HG02981 (cell line): ENCODE results near the gene JAKMIP1.

Source experiments
- ATAC-seq: cut with Tn5 transposase; IDR thresholded peaks from one replicate; pipeline ENCODE4 v1.9.1; 2021; ENCODE audit warnings: mild to moderate bottlenecking, moderate library complexity; ENCODE audit not compliant: unreplicated experiment

JAKMIP1 gene

DNA sequence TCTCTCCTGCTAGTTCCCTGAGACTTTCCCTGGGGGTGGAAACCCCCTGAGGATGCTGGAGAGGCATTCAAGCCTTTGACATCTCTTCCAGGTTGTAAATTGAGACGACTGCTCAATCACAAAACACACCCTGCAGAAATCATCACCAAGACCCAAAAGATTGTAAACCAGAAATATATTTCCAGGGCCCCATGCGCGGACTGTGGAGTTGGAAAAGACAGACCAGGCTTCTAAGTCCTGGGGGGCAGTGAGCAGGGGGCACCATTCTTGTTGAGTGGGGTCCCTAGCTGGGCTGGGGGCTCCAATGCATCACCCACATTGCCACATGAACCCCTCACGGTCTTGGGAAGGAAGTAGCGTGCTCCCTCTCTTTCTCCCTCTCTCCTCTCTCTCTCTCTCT, 94.2 kb downstream of the JAKMIP1 start:
- no peak for ATAC-seq

DNA sequence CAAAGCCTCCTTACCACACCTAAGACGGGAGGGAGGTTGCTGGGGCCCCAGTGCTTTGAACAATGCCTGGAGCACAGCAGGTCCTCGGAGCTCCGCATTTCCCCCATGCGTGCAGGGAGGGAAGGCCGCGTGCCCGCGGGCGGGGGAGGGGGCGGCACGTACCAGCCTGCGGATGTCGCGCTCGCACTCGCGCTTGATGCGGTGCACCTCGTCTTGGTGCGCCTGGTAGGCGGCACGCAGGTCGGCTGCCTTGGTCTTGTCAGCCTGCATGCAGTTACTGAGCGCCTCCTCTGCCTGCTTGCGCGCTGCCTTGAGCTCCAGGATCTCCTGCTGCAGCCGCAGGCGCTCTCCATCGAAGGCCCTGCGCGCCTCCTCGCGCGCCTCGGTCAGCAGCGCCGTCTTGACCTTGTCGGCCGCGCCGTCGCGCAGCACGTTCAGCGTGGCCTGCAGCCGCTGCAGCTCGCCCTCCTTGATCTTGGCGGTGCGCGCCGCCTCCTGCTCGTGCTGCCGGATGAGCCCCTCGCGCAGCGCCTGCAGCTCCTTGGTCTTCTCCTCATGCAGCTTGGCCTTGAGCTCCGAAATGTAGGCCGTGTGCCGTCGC, 94.9 kb downstream of the JAKMIP1 start:
- no peak for ATAC-seq

DNA sequence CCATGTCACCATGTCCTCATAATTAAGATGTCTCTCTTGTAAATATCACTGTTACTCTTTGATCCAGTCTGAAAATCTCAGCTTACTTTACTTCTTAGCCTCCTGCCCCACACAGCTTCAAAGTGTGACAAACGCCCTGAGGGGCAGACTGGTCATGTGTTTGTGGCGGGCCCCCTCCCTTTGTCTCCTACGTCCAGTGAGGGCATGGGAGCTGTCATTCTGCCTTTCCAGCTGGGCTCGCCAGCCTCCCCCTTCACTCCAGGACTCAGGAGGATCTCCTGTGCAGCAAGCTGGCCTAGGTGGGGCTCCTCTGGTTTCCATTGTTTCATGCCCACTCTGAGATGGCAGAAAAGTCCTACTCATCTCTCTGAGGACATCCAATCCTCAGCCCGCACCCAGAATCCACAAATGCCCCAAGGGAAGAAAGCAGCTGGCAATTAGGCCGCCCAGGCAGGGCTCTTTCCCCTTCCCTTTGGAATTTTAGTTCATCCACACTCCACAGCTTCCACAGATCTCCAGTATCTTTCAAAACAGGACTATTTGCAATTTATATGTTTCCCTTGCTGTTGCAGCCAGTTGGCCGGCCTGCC, 95.7 kb downstream of the JAKMIP1 start:
- ATAC-seq = no peak

DNA sequence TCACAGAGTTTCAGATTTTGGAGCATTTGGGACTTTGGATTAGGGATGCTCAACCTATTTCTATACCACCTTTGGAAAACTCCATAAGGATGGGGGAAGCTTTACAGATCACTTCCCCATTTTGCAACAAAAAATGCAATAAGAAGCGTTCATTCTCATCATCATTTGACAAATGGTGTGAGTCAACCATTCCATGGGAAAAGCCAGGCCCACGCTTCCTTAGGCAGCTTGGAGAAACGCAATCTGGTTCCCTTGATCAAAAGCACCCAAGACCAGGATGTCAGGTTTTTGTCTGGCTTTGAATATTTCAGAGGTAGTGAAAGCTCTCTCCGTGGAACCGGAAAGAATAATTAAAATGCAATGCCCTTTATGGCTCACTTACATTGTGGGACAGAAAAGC, 102.8 kb downstream of the JAKMIP1 start:
- no peak for ATAC-seq

DNA sequence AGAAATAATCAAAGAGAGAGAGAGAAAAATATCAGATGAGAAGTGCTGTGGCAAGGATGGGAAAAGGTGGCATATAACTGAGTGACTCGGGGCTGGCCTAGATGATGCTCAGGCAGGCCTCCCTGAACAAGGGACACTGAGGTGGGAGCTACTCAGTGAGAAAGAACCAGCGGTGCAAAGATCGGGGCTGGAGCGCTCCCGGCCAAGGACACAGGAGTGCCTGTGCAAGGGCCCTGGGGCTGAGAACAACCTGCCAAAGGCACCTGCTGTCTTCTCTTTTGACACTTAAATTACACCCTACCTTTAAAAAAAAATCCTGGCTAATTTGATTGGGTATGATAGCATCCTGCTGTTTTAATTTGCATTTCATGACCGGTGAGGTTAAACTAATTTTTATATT, 104.5 kb downstream of the JAKMIP1 start:
- no peak for ATAC-seq

DNA sequence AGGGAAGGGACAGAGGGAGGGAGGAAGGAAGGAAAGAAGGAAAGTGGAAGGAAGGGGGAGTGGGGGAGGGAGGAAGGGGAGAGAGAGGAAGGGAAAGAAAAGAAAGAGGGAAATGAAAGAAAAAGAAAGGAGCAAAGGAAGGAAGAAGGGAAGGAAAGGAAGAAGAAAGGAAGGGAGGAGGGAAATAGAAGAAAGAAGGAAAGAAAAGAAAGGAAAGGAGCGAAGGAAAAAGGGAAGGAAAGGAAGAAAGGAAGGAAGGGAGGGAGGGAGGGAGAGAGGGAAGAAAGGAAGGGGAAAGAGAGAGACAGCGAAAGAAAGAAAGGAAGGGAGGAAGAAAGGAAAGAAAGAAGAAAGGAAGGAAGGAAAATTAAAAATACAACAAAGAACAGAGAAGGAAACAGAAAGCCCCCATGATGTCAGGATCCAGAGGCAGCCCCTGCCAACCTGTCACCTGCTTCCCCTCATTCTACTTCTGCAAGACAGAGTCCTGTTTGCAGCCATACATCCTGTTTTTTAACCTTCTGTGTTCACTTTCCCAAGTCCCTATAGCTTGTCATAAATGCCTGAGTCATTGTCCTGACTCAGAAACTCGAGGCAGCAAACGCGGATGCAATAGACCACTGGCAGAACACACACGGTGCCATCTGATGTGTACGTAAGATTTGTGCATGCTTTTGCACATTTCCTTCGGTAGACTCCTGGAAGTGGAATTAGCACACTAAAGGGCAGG, 105.2 kb downstream of the JAKMIP1 start:
- ATAC-seq = no peak

DNA sequence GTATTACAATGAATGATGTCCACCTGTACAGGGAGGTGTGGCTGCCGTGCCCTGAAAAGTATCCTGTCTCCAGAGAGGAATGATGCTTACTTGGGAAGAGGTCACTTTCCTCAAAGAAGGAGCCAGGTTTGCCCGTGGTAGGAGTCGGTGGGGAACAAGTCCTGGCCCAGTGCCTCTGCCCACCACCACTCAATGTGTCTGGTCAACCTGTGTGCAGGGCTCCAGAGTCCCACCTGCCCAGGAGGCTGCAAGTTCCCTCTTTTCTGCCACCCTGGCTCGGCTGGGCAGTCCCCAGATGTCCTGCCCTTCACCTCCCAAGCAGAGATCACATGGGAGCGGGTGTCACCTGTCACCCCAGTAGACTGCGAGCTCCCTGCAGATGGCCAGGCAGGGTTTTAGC, 106.7 kb downstream of the JAKMIP1 start:
- no peak for ATAC-seq

DNA sequence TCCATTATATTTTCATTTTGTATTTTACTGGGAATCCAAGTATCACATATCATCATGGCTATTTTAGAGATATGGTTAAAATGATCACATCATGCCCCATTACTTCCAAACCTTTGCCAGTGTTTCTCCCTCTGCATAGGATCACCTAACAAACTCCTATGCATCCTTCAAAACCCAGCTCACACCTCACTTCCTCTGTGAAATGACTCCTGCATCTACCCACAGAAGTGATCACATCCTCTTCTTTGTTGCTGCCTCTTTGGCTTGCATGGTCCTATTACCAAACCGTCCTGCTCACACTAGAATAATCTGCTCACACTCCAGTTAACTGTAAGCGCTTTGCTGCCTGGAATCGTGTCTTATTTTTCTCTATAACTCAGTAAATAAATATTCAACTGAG, 107.4 kb downstream of the JAKMIP1 start:
- ATAC-seq = no peak

DNA sequence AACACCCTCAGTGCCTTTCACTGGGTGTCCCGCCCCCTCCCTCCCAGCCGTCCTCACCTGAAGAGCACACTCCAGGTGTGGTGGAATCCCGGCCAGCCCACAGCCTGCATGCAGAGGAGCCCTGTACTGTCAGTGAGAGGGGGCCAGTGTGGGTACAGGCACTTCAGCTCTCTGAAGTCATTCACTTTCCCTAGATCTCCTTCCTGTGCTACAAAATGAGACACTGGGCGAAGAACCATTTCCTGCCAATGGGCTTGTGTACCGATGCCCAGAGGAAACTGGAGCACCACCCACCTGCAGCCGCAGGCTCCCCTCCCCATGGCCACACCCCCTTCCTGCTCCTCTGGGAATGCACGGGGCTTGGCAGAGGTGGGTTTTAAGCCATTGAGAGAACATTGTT, 108.2 kb downstream of the JAKMIP1 start:
- ATAC-seq = no peak

DNA sequence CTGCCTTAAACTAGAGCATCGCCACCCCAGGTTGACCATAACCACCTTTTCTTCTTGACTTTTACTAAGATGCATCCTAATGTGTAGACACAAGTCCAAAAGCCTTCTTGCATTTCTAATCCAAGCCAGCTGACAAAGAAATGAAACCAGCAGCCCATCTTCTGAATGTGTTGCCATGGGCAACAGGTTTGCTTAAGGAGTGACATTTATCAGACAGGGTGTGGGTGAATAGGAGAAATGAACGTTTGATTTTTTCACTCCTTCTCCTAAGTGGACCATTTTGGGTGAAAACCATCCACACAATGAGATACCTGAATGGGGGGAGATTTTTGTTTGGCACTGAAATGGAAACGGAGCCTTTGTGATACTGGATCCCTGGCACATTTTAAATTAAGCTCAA, 109.4 kb downstream of the JAKMIP1 start:
- no peak for ATAC-seq

DNA sequence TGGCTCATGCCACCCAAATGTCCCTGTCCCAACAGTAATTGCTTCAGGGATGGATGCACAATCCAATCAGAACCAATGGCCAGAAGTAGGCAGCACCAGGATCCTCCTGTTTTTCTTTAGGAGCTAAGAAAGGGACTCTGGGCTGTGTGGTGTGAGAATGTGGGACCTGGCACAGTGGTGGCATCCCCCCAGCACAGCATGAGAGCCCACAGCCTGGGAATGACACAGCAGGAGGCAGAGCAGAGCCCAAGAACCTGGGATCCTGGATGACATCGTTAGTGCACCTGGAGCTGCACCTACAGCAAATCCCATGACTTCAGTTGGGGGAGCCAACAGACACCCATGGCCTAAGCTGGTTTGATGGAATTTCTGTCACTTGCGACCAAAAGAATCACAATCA, 111.4 kb downstream of the JAKMIP1 start:
- no peak for ATAC-seq

DNA sequence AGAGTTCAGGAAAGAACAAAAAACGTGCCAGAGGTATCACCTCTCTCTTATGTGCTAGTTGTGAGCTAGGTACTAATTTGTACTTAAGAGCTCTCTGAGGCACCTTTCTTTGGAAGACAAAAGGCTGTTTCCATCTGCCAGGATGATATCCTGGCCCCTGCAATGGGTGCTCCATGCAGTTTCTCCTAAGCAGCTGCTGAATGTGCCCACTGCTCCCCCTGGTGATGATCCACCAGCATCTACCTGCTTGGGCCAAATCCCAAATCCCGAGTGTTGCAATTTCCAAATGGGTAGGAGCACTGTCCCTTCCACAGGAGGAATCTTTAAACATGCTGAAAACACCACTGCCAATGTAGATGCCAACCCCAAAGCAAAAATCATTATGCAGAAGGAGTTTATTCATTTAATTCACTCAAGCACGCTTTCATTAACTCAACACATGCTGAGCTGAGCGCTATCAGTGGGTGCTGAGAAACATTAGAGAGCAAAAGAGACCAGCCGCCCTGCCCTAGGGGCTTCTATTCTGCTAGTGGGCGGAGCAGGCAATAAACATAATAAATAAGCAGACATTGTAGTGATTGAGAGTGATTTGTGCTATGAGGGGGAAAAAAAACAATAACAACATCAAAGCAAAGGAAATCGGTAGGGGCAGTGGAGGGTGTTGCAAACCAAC, 112.5 kb downstream of the JAKMIP1 start:
- no peak for ATAC-seq

DNA sequence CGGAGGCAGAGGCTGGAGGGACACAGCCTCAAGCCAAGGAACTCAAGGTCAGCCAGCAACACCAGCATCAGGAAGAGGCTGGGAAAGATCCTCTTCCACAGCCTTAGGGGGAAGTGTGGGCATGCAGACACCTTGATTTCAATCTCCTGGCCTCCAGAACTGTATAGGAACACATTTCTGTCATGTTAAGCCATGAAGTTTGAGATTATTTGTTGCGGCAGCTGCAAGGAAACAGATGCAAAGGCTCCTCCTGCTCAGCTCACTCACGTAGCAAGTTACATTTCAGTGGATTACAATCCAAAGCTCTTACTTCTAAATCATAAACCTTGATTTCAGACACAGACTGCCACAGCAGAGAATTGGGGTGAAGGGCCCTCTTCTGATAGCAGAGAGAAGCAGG, 113.5 kb downstream of the JAKMIP1 start:
- ATAC-seq = no peak

DNA sequence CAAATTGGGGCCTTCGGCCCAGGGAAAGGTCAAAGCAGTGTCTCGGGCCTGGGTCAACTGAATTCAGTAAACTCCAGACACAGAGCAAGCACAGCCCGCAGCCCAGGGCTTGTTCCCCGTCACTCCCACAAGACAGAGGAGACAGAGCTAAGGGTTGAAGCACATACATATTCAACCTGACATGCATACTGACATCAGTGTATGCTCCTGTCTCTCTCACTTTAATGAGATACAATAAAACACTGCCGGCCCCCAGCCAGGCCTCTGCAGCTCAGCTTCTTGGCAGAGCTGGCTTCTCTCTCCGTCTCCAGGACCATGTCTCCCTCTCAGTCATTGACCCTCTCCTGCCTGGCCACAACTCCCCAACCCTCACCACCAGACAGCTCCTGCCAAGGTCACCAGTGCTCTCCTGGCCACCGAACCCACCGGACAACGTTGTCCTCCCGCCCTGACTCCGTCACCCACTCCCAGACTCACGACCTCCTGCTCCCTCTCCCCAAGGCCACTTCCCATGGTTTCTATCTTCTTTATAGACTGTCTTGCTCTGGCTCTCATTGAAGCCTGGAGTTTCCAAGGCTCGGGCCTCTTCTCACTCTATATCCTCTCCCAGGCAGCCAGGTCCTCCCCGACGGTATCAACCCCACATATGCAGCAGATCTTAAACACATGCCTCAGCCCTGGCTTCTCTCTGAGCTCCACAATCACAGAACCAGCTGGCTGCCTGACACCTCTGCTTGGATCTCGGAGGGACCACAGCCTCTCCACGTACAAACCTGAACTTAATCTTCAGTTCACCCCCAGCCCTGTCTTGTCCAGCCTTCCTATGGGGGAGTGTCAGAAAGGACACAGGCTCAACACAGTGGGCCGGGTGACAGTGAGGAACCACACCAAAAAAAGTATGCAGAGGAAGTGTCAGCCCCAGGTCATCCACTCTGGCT, 114.4 kb downstream of the JAKMIP1 start:
- ATAC-seq = no peak

DNA sequence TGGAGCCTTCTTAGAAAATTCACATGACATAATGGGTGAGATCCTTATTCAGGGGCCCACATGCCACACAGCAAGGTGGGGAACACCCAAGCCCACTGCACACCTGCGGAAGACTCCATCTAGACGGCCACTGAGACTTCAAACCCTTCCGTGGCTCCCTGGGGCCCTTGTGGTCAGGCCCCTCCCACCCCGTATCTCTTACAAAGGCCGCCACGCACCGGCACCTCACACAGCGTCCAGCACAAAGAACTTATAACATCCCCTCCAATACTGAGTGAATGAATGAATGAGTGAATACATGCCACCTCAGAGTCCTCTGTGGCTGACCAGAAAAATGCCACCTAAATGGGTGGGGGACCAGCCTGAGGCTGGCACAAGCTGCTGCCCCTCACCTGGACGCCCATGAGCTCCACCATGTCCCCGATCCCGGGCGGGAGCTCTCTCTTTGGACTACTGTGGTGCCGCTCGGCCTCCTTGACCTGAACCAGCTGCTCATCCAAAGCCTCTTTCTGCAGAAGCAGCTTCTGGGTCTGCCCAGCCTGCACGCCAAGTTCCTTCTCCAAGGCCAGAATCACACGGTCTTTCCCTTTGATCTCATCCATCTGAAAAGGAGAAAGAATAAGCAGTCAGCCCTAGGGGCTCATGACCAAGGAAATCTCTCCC, 115.2 kb downstream of the JAKMIP1 start:
- no peak for ATAC-seq

DNA sequence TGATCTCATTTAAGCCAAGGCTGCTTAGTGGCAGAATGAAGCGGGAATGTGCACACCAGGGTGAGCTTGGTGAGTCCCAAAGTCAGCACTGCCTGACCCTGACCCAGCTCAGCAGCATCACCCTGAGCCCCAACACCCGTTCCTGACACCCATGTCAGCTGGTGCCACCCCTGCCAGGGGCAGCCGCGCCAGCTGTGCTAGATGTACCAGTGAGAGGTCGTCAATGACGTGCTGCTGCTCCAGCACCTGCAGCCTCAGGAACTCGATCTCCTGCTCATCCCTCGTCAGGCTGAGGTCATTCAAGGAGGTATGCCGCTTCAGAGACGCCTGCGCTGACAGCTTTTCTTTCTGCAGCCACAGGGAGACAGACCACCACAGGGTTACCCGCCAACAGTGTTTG, 120.4 kb downstream of the JAKMIP1 start:
- ATAC-seq = no peak

DNA sequence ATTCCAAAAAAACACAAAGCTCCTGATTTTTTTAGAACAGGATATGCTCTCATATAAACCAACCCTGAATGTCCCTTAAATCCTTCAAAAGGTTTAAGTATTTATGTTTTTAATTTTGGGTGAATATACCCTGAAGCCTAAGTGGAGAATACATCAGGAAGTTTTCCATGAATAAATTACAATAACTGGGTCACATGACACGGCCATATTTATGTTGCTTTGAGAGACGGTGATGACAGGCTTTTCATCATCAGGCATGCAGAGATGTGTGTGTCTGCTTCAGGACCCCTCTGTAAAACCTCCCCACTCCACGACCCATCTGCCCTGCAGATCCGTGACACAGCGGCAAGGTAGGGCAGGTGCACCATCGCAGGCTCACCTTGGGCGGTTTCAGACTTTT, 121.8 kb downstream of the JAKMIP1 start:
- no peak for ATAC-seq

DNA sequence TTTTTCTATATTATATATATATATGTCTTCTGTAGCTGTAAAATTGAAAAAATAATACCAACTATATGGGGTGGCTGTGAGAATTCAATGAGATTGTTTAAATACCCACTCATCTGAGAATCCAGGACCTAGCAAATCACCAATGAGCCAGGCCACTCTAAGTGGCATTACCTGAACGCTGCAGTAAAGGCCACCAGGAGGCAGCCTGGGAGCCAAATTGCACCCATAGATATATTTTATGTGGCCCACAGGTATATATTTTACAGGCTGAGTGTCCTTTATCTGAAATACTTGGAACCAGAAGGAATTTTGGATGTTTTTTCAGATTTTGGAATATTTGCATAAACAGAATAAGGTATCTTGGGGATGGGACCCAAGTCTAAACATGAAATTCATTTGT, 124.0 kb downstream of the JAKMIP1 start:
- no peak for ATAC-seq

DNA sequence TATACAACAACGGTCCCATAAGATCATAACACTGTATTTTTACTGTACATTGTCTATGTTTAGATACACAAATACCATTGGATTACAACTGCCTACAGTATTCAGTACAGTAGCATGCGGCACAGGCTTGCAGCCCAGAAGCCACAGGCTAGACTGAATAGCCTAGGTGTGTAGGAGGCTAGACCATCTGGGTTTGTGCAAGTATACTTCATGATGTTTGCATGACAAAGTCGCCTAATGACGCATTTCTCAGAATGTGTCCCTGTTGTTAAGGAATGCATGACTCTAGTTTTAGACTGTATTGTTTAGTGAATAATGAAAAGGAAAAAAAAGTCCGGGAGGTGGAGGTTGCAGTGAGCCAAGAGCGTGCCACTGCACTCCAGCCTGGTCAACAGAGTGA, 125.6 kb downstream of the JAKMIP1 start:
- ATAC-seq = no peak

DNA sequence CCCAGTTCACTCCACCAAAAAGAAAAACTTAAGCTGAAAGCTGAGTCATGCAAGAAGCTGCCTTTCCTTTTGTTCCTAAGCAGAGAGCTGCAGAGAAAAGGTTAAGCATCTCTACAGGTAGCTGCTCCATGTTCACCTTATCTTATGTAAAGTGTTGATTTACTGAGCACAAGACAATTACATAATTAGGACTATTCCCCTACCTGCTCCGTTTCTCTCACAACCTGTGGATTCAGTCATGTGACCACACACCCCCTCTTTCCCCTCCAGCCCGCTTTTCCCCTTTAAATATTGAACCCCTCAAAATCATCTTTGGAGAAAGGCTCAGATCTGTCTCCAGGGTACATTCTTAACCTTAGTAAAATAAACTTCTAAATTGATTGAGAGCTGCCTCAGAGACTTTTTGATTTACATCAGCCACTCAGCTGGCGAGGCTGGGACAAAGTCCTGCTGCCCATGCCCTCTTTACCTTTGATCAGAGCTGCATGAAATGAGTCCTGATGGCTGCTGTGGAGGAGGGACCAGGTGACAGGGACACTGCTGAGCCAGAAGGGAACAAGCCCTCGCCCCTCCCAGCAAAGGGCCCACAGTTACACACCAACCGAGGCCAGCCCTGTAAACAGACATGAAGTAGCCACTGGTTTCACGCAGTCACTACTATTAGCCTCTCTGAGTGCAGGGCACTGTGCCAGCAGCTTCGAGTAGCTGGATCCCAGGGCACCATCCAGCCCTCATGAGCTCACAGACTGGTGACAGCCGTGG, 128.2 kb downstream of the JAKMIP1 start:
- ATAC-seq = no peak
